ENCODE results near the gene HIVEP2.

Gene HIVEP2

GRCh38 chr6:142773324-142773723 is 171.7 kb downstream of the HIVEP2 start:
- no peak for DNase-seq

- no peak for DNase-seq
Observed at GRCh38 chr6:142771162-142771561, 173.8 kb downstream of the HIVEP2 start.

- no peak for DNase-seq
Observed at GRCh38 chr6:142765306-142765705, 179.7 kb downstream of the HIVEP2 start.

GRCh38 chr6:142764311-142764710 is 180.7 kb downstream of the HIVEP2 start:
- DNase-seq: peak; percentile 53

- DNase-seq: peak; percentile 82
Observed at GRCh38 chr6:142763205-142763604, 181.8 kb downstream of the HIVEP2 start.

- no peak for DNase-seq
Observed at GRCh38 chr6:142761756-142762155, 183.2 kb downstream of the HIVEP2 start.

- peak; percentile 67 for DNase-seq
Observed at GRCh38 chr6:142760152-142760551, 184.8 kb downstream of the HIVEP2 start.

GRCh38 chr6:142758629-142759025 is 186.3 kb downstream of the HIVEP2 start:
- no peak for DNase-seq

GRCh38 chr6:142757852-142758628 is 186.9 kb downstream of the HIVEP2 start:
- DNase-seq: no peak

- DNase-seq: peak; percentile 77
Observed at GRCh38 chr6:142756215-142756630, 188.8 kb downstream of the HIVEP2 start.

GRCh38 chr6:142753196-142753595 is 191.8 kb downstream of the HIVEP2 start:
- DNase-seq: no peak

GRCh38 chr6:142752348-142752747 is 192.6 kb downstream of the HIVEP2 start:
- DNase-seq: no peak

- no peak for DNase-seq
Observed at GRCh38 chr6:142751452-142751851, 193.5 kb downstream of the HIVEP2 start.

- DNase-seq: no peak
Observed at GRCh38 chr6:142750998-142751397, 194.0 kb downstream of the HIVEP2 start.

- no peak for DNase-seq
Observed at GRCh38 chr6:142749556-142749955, 195.4 kb downstream of the HIVEP2 start.

GRCh38 chr6:142746524-142746923 is 198.5 kb downstream of the HIVEP2 start:
- peak; percentile 27 for DNase-seq

GRCh38 chr6:142744836-142745235 is 200.1 kb downstream of the HIVEP2 start:
- peak; percentile 56 for DNase-seq

GRCh38 chr6:142740449-142740848 is 204.5 kb downstream of the HIVEP2 start:
- DNase-seq: peak; percentile 25

- DNase-seq: no peak
Observed at GRCh38 chr6:142738731-142739130, 206.2 kb downstream of the HIVEP2 start.

GRCh38 chr6:142738035-142738396 is 207.0 kb downstream of the HIVEP2 start:
- no peak for DNase-seq

GRCh38 chr6:142737368-142738034 is 207.5 kb downstream of the HIVEP2 start:
- DNase-seq: peak; percentile 73

GRCh38 chr6:142735204-142735603 is 209.8 kb downstream of the HIVEP2 start:
- DNase-seq: peak; percentile 38

GRCh38 chr6:142732790-142733189 is 212.2 kb downstream of the HIVEP2 start:
- no peak for DNase-seq

GRCh38 chr6:142731611-142732010 is 213.4 kb downstream of the HIVEP2 start:
- DNase-seq: no peak
